Measurements from ENCODE around the gene B3GAT3. TPM values are rescaled to one million over a fixed set of nuclear protein-coding genes. Genes with fewer than 3 reads are reported as not detected.

The B3GAT3 gene
- polyA plus RNA-seq, 3 donors: 18.5 to 44.9 (median 19.0) TPM

DNA sequence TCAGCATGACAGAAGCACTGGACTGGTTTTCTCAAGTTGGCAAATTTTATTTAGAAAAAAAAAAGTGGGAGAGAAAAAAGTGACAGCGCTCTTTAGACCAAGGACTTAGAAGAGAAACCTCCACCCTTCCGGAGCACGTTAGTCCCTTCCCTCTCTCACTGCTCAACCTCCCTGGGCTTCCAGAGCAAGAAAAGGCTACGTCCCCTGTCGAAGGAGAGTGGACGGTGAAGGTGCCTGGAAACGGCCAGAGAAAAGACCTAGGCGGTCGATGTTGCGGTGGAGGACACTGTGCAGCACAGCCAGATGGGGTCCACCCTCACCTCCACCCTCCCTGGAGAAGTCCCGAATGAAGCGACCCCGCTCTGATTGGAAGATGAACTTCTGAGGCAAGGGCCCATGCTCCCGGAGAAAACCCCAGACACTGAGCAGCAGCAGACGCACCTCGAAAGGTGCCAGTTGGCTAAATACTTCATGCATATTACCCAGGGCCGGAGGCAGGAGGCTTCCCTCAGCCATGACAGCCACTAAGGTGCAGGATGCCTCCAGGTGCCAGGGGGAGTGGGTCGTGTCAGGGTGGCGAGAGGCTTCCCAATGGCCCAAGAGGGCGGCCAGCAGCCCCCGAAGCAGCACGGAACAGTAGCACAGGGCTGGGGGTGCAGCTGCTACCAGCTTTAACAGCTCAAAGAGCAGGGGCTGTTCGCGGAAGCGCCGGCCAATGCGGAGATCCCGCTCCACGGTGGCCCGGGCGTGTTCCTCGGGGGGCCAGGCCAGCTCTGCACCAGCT lies 25.2 kb upstream of the B3GAT3 start:
- H3K4me3 Mint-ChIP-seq: peak overlapping the region; percentile 42 to 87
- Histone ChIP-seq H3K27me3 (ENCODE audit: control insufficient read depth in 2 of 2, insufficient read depth in 2 of 2, low read length in 2 of 2) (no peaks in the 10 kb centered on the region), H4K20me1 (ENCODE audit: insufficient read depth, low read length) (no peaks in the 10 kb centered on the region), H3K9me3 (replicated peaks in 1 of 2; ENCODE audit: control insufficient read depth in 1 of 2, insufficient read depth in 1 of 2, low read length in 2 of 2) (no peaks in the 10 kb centered on the region), H3K4me3 (replicated peaks in 1 of 3; ENCODE audit: low read depth in 2 of 3, low read length in 3 of 3) (peak overlapping the region in 1 of 3 experiments; percentile 91), H3K36me3 (replicated peaks in 1 of 2; ENCODE audit: control insufficient read depth in 1 of 2, insufficient read depth in 2 of 2, low read length in 2 of 2) (peaks cover 25 to 45% of the 10 kb centered on the region in 2 donors), H3K9ac (ENCODE audit: insufficient read depth, low read length, poor library complexity, severe bottlenecking) (peak overlapping the region; percentile 96), H3K79me2 (ENCODE audit: insufficient read depth, low read length) (peaks cover 72% of the 10 kb centered on the region), H3K4me1 (ENCODE audit: control insufficient read depth in 1 of 2, insufficient read depth in 2 of 2, low read length in 2 of 2) (peaks cover 20 to 30% of the 10 kb centered on the region in 2 donors), H3K4me2 (replicated peaks; ENCODE audit: extremely low read depth, low read length, poor library complexity, severe bottlenecking) (peak overlapping the region; percentile 98), H2AFZ (ENCODE audit: insufficient read depth, low read depth, low read length, poor library complexity, severe bottlenecking) (no peak overlapping the region), H3K27ac (ENCODE audit: low read depth in 1 of 2, low read length in 2 of 2) (peak overlapping the region; percentile 74 to 82)
- peaks cover 21% of the 10 kb centered on the region for H3K4me1 Mint-ChIP-seq
- H3K27ac Mint-ChIP-seq: peak overlapping the region; percentile 40 to 93 (median 83)
- H3K36me3 Mint-ChIP-seq: peaks cover 18 to 41% of the 10 kb centered on the region in 2 donors
- intact Hi-C loops (cut with micrococcal nuclease): loop anchor here in 1 of 2 donors (5.0 kb wide), 1 partner anchor 45 kb away; the partner anchor contains the start of gene MTA2
- no peaks in the 10 kb centered on the region for H3K9me3 Mint-ChIP-seq
- TF ChIP-seq, protein P1, sequence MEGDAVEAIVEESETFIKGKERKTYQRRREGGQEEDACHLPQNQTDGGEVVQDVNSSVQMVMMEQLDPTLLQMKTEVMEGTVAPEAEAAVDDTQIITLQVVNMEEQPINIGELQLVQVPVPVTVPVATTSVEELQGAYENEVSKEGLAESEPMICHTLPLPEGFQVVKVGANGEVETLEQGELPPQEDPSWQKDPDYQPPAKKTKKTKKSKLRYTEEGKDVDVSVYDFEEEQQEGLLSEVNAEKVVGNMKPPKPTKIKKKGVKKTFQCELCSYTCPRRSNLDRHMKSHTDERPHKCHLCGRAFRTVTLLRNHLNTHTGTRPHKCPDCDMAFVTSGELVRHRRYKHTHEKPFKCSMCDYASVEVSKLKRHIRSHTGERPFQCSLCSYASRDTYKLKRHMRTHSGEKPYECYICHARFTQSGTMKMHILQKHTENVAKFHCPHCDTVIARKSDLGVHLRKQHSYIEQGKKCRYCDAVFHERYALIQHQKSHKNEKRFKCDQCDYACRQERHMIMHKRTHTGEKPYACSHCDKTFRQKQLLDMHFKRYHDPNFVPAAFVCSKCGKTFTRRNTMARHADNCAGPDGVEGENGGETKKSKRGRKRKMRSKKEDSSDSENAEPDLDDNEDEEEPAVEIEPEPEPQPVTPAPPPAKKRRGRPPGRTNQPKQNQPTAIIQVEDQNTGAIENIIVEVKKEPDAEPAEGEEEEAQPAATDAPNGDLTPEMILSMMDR (IDR thresholded peaks at IDR 0.05): no peak
- WGBS (ENCODE audit: insufficient coverage): 94% methylated on average over 18 of the region's 32 CpGs
- no peak for DNase-seq
- H3K27me3 Mint-ChIP-seq (ENCODE audit: low read depth in 3 of 3): peaks cover 0 to 4% (median 0%) of the 10 kb centered on the region in 3 donors

DNA sequence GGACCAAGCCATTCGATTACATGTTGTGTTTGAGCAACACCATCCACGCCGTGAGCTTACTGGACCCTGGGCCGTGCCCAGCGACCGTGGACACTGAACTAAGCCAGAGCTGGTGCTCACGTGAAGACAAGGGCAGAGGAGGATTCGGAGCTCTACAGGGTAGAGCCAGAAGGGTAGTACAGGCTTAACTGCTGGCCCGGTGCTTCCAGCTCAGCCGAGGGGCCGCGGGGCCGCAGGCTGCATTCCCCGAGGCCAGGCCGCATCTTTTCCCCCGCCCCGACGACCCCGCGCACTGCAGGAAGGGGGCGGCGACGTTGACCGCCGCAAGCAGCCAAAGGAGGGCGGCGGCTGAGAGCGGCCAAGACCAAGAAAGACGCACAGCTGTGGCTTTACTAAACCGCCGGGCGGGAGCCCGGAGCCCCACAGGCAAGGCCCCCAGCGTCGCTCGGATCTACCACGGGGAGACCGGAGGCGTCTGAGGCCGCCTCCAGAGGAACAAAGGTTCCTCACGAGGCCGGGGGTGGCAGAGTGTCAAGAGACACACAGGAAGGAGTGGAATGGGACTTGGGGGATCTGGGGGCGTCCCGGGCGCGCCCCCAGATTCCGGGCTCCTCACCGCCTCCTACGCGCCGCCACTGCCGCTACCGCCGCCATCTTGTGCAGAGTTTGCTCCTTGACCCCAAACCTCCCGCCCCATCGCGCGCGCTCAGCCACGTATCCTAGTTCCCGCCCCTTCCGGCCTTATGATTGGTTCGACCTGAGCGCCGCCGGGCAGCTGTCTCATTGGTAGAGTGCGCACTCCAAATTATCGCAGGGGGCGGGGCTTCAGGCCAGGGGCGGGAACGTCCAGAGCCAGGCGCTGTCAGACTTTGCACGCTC lies 24.4 kb upstream of the B3GAT3 start, which contains the start of gene GANAB:
Gene GANAB, minus strand, starts transcription at position 668 of the 879 bp plus-strand sequence. Its CDS starts 14 bp downstream, at position 654.
- Histone ChIP-seq H3K9me3 (replicated peaks in 1 of 2; ENCODE audit: control insufficient read depth in 1 of 2, insufficient read depth in 1 of 2, low read length in 2 of 2) (no peaks in the 10 kb centered on the region), H3K27me3 (ENCODE audit: control insufficient read depth in 2 of 2, insufficient read depth in 2 of 2, low read length in 2 of 2) (no peaks in the 10 kb centered on the region), H3K36me3 (replicated peaks in 1 of 2; ENCODE audit: control insufficient read depth in 1 of 2, insufficient read depth in 2 of 2, low read length in 2 of 2) (peaks cover 25 to 45% of the 10 kb centered on the region in 2 donors), H3K4me3 (replicated peaks in 1 of 3; ENCODE audit: low read depth in 2 of 3, low read length in 3 of 3) (peak within 1 kb of the TSS; percentile 91 to 99 (median 91)), H3K4me1 (ENCODE audit: control insufficient read depth in 1 of 2, insufficient read depth in 2 of 2, low read length in 2 of 2) (peaks cover 16 to 24% of the 10 kb centered on the region in 2 donors), H3K9ac (ENCODE audit: insufficient read depth, low read length, poor library complexity, severe bottlenecking) (peak within 1 kb of the TSS; percentile 96), H3K27ac (ENCODE audit: low read depth in 1 of 2, low read length in 2 of 2) (peak within 1 kb of the TSS; percentile 74 to 90), H3K79me2 (ENCODE audit: insufficient read depth, low read length) (peaks cover 72% of the 10 kb centered on the region), H3K4me2 (replicated peaks; ENCODE audit: extremely low read depth, low read length, poor library complexity, severe bottlenecking) (peak within 1 kb of the TSS; percentile 98), H2AFZ (ENCODE audit: insufficient read depth, low read depth, low read length, poor library complexity, severe bottlenecking) (peak within 1 kb of the TSS; percentile 84), H4K20me1 (ENCODE audit: insufficient read depth, low read length) (peaks cover 4% of the 10 kb centered on the region)
- peak; percentile 97 to 98 (median 97) for DNase-seq
- Mint-ChIP-seq H3K4me3 (peak within 1 kb of the TSS; percentile 87 to 94), H3K4me1 (peaks cover 18% of the 10 kb centered on the region), H3K27me3 (ENCODE audit: low read depth in 3 of 3) (peaks cover 0 to 4% (median 0%) of the 10 kb centered on the region in 3 donors), H3K36me3 (peaks cover 18 to 41% of the 10 kb centered on the region in 2 donors), H3K27ac (peak within 1 kb of the TSS; percentile 85 to 98 (median 91)), H3K9me3 (no peaks in the 10 kb centered on the region)
- intact Hi-C loops (cut with micrococcal nuclease): loop anchor here in 1 of 2 donors (5.0 kb wide), 1 partner anchor 44 kb away; the partner anchor contains the start of gene MTA2
- under 1% methylated on average over 71 of the region's 73 CpGs for WGBS (ENCODE audit: insufficient coverage)
- TF ChIP-seq, protein P1 (IDR thresholded peaks at IDR 0.05): no peak

Data from CD14-positive monocyte (primary cell).